Measurements from ENCODE around the gene ETS2.
"Not testable (repeated sequence)": the region's sequence is repeated elsewhere in the genome, so short reads cannot be mapped to it uniquely, and the experiment has no call there.

ETS2 gene

GRCh38 chr21:38817371-38818324 lies 11.9 kb downstream of the ETS2 start:
- no peak for DNase-seq (ENCODE audit: low read depth in 2 of 2)

- DNase-seq (ENCODE audit: low read depth in 2 of 2) = no peak
These were observed 12.6 kb downstream of the ETS2 start for GRCh38 chr21:38818325-38818723.

- no peak for DNase-seq (ENCODE audit: low read depth in 2 of 2)
These were observed 13.5 kb downstream of the ETS2 start for GRCh38 chr21:38819051-38819718.

- no peak for DNase-seq (ENCODE audit: low read depth in 2 of 2)
These were observed 14.0 kb downstream of the ETS2 start for GRCh38 chr21:38819719-38820159.

GRCh38 chr21:38820471-38821239 lies 14.9 kb downstream of the ETS2 start:
- no peak for DNase-seq (ENCODE audit: low read depth in 2 of 2)

GRCh38 chr21:38821248-38821647 lies 15.5 kb downstream of the ETS2 start:
- no peak for DNase-seq (ENCODE audit: low read depth in 2 of 2)

- DNase-seq (ENCODE audit: low read depth in 2 of 2) = no peak
These were observed 16.4 kb downstream of the ETS2 start for GRCh38 chr21:38821959-38822682.

GRCh38 chr21:38822778-38823238 lies 17.1 kb downstream of the ETS2 start:
- no peak for DNase-seq (ENCODE audit: low read depth in 2 of 2)

- no peak for DNase-seq (ENCODE audit: low read depth in 2 of 2)
These were observed 18.0 kb downstream of the ETS2 start for GRCh38 chr21:38823737-38824123.

- no peak for DNase-seq (ENCODE audit: low read depth in 2 of 2)
These were observed 18.5 kb downstream of the ETS2 start for GRCh38 chr21:38824124-38824822.

GRCh38 chr21:38825269-38825668 lies 19.5 kb downstream of the ETS2 start:
- DNase-seq (ENCODE audit: low read depth in 2 of 2) = no peak

GRCh38 chr21:38825921-38826320 lies 20.2 kb downstream of the ETS2 start:
- no peak for DNase-seq (ENCODE audit: low read depth in 2 of 2)

- not testable (repeated sequence) for DNase-seq (ENCODE audit: low read depth in 2 of 2)
These were observed 22.4 kb downstream of the ETS2 start for GRCh38 chr21:38828111-38828510.

GRCh38 chr21:38830671-38831525 lies 25.2 kb downstream of the ETS2 start:
- DNase-seq (ENCODE audit: low read depth in 2 of 2) = no peak

- peak in 1 of 2 donors; percentile 29 for DNase-seq (ENCODE audit: low read depth in 2 of 2)
These were observed 26.1 kb downstream of the ETS2 start for GRCh38 chr21:38831526-38832467.

GRCh38 chr21:38832664-38833063 lies 26.9 kb downstream of the ETS2 start:
- DNase-seq (ENCODE audit: low read depth in 2 of 2) = no peak

- no peak for DNase-seq (ENCODE audit: low read depth in 2 of 2)
These were observed 27.4 kb downstream of the ETS2 start for GRCh38 chr21:38833117-38833516.

GRCh38 chr21:38834725-38835124 lies 29.0 kb downstream of the ETS2 start:
- no peak for DNase-seq (ENCODE audit: low read depth in 2 of 2)
